Stimulated activated CD8-positive, alpha-beta memory T cell treated with anti-CD3 and anti-CD28 coated beads, Interleukin-12 subunit alpha, Interleukin-12 subunit beta, amount 100 ng/mL, for 4 hours (primary cell): Measurements from ENCODE around the gene DOCK4.

Source experiments
- DNase-seq: peaks from one replicate; pipeline ENCODE4 v3.0.0-alpha.2; 2020; ENCODE audit warnings: low read depth

Gene DOCK4

DNA sequence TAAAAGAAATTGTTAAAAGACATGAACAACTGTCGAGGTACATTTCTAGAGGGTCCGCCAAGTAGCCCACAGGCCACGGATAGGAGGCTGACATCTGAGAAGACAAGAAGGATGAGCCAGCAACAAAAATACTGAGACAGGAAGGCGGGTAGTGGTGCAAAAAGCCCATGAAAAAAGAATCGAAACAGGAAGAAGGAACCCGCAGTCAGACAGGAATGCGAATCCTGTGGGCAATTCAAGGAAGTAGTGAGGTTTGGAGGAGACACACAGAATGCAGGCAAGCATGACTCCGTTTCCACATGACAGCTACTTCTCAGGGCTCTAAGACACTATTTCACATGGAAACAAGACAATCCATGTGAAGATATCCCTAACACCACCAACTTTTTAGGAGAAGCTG, 125.2 kb downstream of the DOCK4 start:
- DNase-seq: no peak

- no peak for DNase-seq
These were observed 125.8 kb downstream of the DOCK4 start for GRCh38 chr7:112080441-112080840.

DNA sequence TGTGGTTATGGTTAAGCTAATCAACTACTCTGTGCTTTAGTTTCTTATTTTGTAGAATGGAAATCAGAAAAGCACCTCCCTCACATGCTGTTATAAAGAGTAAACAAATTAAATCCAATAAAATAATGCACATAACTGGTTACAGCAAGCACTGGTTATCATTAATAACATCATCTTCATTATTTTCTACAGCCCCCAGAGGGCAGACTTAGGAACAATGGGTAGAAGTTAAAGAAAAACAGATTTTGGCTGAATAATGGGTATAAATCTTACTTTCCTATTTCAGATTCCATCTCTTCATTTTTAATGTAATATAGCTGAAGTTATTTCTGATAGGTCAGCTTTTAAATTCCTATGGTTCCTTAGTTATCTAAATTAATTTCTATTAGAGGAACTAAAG, 126.5 kb downstream of the DOCK4 start:
- no peak for DNase-seq

- DNase-seq: no peak
These were observed 127.1 kb downstream of the DOCK4 start for GRCh38 chr7:112079122-112079521.

GRCh38 chr7:112076324-112076723, 129.9 kb downstream of the DOCK4 start:
- DNase-seq: no peak

DNA sequence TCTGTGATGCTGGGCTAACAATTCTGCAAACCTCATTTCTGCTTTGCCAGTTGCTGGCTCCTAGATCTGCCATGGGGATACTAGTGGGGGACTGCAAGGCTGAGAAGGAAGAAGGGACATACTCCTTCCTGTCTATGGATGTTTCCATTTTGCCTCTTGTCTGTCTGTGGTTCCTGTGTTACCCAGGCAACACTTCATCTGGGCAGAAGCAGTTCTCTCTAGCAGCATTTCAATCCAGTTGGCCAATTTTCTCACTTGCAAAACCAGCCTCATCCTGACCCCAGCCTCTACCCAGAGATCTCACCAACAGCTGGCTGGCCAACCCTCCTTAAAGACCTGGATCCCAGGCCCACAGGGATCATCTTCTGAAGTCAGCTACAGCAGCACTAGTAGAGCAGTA, 131.7 kb downstream of the DOCK4 start:
- DNase-seq: no peak

DNA sequence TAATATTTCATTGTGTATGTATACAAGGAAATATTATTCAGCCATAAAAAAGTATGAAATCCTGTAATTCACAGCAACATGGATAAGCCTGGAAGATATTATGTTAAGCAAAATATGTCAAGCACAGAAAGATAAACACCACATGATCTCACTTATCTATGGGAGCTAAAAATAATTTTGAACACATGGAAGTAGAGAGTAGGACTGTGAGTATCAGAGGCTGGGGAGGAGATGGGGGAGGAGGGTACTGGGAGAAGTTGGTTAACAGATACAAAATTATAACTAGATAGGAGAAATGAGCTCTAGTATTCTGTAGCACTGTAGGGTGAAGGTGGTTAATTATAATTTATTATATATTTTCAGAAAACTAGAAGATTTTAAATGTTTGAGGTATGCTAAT, 132.7 kb downstream of the DOCK4 start:
- no peak for DNase-seq

- DNase-seq: no peak
These were observed 133.5 kb downstream of the DOCK4 start for GRCh38 chr7:112072541-112073245.

DNA sequence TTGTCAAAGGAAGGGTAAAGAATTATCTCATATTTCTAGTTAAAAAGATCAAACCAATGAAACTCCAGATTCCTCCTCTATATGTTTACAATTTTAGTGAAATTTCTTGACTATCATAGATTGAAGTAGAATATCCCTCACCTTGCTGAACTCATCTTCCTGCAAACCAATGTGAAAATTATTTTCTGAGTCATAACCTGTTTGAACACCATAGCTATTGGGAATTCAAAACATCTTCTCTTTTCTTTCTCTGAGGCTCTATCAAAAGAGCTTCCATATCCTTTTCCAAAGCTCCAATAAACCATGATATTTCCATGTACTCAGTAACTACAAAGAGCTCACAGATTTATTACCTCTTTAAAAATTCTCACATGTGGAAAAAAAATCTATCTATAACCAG, 134.3 kb downstream of the DOCK4 start:
- DNase-seq: no peak

DNA sequence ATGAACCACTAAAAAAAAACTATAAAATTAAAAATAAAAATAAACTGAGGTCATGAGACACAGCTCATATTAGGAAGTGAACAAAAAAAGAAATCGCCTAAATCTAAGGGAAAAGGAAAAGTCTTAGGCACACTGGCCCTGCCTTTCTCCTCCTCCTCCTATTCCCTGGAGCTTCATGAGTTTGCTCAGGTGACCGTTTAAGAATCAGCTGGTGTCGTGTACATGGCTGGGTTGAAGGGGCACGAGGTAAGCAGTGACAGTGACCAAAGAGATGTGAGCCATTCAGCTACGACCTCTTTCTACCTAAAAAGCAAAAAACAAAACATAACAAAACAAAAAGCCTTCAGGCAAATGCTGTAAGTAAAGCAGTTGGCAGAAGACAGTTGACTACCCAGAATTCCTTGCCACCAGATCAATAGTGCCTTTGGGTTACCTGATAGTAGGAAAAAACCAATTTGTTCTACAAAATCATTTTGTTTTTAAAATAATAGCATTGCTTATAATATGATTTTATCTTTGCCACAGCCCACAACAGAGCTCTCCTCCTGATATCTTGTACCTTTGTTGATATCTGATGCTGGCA, 135.4 kb downstream of the DOCK4 start:
- no peak for DNase-seq

DNA sequence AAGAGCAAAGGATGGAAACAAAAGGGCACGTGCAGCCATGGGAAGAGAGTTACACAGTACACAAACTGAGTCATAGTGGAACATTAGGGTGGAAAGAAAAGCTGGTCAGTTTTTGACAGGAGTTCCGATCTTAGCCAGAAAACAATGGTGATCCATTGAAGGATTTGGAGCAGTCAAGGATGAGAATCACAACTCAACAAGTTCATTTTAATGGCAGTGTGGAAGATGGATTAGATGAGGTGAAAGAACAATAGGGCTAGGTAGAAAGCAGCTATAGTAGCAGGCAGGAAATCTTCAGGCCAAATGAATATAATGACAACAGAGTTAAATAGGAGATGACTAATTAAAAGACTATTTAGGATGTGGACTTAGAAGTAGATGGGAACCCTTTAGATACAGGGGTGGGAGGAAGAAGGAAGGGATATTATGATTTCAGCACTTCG, 136.3 kb downstream of the DOCK4 start:
- no peak for DNase-seq

- no peak for DNase-seq
These were observed 137.2 kb downstream of the DOCK4 start for GRCh38 chr7:112068967-112069366.

- DNase-seq: no peak
These were observed 138.3 kb downstream of the DOCK4 start for GRCh38 chr7:112067632-112068540.

DNA sequence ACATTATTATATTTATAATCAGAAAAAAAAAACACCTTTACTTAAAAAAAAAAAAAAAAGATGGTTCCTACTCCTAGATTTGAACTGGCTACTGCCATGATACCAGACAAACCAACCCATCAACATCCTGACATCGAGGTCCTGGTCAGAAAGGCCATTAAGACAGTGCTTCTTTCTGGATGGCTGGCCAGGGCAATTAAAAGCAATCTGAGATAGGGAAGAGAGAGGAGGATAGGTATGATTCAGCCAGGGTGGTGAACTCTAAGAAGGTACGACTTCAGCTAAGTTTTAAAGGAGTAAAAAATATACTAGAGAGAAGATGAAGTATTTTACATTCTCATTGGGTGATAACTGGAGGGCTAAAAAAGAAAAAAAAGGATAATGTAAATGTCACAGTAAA, 139.0 kb downstream of the DOCK4 start:
- DNase-seq: no peak

- no peak for DNase-seq
These were observed 140.4 kb downstream of the DOCK4 start for GRCh38 chr7:112065758-112066157.

GRCh38 chr7:112064627-112065385, 141.4 kb downstream of the DOCK4 start:
- DNase-seq: no peak

- DNase-seq: no peak
These were observed 142.2 kb downstream of the DOCK4 start for GRCh38 chr7:112063974-112064373.

DNA sequence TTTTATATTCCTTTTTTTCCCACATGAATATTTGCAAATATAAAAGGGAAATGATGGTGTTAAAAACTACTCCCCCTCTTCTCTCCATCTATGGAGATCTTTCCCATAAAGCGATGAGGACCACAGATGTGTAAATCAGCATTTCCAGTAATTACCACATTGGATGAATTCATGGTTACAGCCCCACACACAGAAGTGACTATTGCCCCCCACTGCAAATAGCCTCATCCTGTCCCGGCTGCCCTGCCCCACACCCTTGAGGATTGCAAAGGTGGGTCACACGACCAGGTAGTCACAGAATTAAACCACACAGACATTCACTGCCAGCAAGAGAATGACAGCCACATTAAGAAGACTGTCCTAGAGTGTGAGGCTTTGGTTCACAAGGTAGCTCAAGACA, 145.1 kb downstream of the DOCK4 start:
- DNase-seq: no peak

DNA sequence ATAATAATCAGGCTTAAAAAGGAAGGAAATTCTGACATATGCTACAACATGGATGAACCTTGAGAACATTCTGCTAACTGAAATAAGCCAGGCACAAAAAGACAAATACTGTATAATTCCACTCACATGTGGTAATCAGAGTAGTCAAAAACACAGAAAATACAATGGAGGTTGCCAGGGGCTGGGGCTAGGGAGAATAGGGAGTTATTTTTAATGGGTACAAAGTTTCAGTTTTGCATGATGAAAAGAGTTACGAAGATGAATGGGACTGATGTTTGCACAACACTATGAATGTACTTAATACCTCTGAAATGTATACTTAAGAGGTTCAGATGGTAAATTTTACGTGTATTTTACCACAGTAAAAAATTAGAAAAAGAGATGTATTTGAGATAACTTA, 145.6 kb downstream of the DOCK4 start:
- no peak for DNase-seq

DNA sequence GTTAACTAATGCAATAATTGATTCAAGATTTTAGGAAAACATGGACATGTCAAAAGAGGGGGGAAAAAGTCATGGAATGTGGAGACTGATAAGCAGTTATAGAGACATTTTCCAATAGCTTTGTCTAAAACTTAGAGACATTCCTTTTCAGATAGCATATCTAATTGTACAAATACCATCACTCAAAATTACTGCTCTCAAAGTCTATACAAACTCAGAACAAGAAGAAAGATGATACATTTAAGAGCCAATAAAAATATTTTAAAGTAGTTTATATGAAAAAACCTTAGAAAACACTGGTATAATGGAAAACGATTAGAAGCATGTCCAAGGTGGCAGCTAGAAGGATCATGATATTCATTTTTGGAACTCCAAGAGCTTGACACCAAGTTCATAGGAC, 146.5 kb downstream of the DOCK4 start:
- DNase-seq: no peak

DNA sequence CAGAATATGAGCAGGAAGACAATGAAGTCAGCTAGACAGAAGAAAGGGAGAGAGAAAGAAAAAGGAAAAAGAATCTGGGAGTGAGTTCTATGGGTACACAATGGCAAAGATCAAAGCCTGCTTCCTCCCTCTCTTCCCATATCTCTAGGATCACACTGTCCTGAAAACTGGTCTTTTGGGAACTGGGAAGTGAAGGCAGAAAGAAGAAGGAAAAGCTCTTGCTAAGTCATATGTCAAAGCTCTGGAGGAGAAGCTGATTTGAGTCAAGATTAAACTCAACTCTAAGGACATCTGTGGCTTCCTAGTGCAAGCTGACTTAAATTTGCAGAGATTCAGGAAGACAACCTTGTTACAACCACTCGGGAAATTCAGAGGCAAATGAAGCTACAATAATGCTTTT, 147.5 kb downstream of the DOCK4 start:
- DNase-seq: no peak

DNA sequence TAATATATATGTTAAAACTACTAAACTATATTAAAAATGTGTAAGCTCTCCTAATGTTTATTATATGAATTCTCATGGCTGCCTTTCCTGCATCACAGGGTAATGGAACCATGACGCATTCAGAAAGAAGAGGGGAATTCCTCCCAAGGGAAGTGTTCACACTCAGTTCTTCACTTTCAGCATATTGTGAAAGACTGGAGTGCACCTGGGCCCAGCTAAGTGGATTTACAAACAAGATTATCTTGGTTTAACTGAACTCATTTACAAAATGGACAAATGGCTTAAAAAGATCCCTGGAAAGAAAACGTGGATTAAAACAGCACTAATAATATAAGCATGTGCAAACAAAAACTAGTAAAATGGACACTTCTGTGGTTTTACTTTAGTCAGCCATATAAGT, 149.8 kb downstream of the DOCK4 start:
- DNase-seq: no peak
